HG03457 (cell line): ENCODE data around the gene FARSB.

Experiments
- ATAC-seq: cut with Tn5 transposase; IDR thresholded peaks from one replicate; pipeline ENCODE4 v1.9.1; 2021; ENCODE audit warnings: moderate number of reproducible peaks; ENCODE audit not compliant: unreplicated experiment

The FARSB gene

DNA sequence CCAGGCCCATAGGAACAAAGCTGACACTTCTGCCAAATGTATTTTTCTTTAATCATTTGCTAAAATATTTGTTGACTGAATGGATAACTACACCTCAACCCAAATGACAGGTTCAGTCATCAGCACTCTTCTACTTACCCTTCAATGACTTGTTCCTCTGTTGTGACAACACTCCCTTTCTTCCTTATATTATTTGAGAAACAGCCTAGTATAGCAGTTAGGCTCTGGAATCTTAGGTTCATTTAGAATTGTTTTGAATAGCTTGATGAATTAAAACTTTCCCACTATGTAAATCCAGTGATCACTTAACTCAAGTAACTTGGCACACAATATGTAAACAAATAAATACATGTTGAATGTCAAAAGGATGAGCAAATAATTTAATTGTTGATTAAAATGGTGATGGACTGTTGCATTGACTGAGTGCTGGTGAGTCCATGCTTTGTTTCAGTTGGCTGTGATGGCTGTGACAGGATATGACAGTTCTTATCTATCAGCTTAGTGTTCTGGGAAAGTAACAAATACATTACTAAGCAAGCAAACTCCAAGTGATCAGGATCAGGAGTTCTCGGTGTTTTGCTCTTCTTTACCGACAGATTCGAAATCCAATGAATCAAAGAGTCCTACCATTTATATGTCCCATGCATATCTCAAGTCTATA is 12.7 kb upstream of the FARSB start:
- ATAC-seq: no peak

DNA sequence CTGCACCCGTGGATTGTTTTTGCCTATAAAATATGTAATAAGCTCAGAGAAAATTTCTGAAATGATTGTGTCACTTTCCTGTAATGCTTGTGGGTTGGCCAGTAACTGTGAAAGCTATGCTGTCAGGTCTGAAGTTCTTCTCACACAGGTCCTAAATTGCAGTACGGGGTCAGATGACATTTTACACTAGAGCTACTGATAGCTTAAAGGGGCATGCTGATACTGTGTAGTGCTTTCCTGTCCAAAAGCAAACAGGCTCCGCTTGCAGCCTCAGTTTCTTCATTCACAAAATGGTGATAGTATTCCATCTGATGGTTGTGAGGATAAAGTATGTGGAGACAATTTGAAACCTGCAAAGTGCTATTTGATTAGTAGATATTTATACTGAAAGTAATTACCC is 7.6 kb upstream of the FARSB start:
- ATAC-seq: no peak

- ATAC-seq: peak; percentile 18
Measured at GRCh38 chr2:222656526-222657446, 894 bp upstream of the FARSB start.

GRCh38 chr2:222653280-222653679 is 2.6 kb downstream of the FARSB start:
- no peak for ATAC-seq

DNA sequence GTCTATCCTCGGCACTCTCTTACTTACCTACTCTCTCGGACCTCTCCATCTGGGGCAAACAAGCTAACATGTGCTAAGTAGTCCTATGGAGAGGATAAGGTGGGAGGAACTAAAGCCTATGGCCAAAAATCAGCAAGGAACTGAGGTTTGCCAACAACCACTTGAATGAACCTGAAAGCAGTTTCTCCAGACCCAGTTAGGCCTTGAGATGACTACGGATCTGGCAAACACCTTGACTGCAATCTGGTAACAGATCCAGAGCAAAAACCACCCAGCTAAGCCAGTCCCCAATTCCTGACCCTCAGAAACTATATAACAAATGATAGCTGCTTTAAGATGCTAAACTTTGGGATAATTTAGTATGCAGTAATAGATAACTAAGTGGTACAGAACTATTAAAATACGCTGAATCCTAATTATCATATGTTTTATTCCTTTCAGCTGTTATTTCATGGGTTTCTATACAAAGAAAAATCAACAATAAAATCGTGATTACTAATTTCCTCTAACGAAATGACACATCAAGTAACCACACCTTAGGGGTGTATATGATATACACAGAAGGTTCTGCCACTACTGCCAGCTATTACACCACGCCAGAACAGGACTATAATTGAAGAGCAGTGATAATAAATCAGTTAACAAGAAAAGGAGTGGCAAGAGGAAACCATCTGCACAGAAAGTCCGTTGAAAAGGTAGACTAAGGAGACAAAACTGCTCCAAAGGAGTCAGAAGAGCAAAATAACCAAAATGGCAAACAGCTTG is 3.2 kb downstream of the FARSB start:
- ATAC-seq: no peak

DNA sequence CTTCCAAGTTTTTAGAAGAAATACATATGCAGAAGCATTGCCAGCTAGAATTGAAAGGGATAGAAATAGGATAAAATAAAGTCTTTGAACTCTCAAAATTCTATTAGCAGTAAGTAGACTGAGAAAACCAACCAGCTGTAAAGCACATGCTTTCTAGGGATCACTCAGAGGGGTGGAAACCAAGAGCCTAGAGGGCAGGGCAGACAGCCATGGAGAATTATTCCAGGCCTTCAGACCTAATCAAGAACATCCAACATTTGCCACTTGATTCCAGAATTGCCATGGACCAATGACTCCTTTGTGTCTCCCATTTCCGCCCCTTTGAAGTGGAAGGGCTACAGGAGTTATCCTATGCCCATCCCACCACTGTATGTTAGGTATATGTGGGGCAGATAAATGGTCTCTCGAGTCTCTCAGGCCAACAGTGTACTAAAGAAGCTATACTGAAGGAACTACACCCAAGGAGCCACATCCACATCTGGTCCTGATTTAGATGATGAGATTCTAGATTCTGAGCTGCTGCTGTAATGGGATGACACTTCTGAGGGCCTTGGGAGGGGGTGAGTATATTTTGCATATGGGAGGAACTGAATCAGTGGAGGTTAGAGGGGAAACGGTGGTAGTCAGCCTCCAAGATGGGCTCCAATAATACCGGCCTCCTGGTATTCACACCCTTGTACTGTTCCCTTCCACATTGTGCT is 4.0 kb downstream of the FARSB start:
- ATAC-seq: no peak

DNA sequence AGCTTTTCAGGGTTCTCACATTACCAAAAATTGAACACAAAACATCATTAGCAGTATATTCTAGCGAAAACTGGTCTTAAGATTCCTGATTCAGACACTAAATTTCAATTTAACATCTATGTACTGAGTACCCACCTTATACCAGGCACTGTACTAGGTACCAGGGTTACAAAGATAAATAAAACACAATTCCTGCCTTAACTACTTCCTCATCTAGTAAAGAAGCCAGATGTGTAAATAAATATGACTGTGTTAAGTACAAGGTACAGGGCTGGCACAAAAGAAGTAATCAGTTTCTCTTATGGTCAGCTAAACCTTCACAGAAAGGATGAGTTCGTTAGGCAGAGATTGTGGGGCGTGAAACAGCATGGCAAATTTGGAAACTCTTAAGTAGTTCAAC is 6.1 kb downstream of the FARSB start:
- ATAC-seq: no peak

GRCh38 chr2:222646008-222646407 is 9.9 kb downstream of the FARSB start:
- ATAC-seq: no peak

- ATAC-seq: no peak
Measured at GRCh38 chr2:222643134-222643533, 12.8 kb downstream of the FARSB start.

GRCh38 chr2:222641336-222641735 is 14.6 kb downstream of the FARSB start:
- no peak for ATAC-seq

- ATAC-seq: no peak
Measured at GRCh38 chr2:222637067-222637466, 18.8 kb downstream of the FARSB start.

DNA sequence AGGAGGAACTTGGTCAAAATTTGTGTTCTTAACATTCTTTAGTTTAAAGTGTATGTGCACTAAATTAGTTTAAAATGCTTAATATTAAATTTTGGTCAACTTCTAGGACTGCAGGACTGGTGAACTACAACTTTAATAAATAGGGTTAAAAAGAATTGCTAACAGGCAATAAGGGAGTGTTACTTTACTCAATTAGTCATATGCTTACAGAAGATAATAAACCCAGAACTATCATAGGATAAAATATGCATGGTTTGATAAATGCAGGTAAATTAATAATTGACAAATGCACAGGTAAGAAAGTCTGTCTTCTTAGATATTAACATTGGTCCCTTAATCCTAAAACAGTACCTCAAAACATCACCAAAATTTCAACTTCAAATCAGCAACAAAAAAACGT is 20.6 kb downstream of the FARSB start:
- no peak for ATAC-seq

DNA sequence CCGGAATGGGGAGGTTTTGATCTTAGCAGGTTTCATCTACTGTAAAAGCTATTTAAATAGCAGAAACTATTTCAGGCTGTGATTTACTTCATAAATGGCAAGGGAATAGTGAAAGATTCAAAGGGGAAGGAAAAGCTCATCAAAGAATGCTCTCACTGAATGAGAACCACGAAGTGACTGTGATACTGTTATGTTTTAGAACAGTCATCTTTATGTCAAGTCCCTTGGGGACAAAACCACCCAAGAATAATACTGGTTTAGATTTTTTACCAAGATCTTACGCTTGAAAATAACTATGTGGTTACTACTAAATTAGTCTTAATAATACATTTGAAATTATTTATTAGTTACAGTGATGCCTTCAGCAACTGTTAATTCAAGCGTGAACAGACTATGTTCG is 28.1 kb downstream of the FARSB start:
- no peak for ATAC-seq

DNA sequence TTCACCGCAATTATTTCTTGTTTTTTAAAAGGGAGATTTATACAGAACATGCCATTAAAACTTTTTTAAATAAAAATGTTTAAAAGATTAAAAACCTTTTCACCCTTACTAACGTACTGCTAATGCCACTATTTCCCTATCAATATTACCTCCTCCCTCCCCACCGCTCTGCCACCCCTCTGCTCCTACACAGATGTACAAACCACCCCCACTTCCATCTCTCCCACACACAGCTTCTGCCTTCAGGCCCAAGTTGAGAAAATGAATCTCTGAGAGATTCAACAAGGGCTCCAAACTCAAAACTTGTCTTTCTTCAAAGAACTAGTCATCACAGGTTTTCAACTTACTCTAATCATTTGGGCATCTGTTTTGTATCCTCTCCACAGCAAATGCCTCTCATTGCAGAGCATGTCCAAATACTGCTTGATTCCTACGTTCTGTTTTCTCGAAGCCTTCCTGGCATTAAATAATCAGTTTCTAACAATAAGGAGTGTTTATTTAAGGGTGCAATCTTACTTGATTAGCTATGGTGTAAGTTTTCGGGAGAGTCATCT is 32.1 kb downstream of the FARSB start:
- no peak for ATAC-seq

DNA sequence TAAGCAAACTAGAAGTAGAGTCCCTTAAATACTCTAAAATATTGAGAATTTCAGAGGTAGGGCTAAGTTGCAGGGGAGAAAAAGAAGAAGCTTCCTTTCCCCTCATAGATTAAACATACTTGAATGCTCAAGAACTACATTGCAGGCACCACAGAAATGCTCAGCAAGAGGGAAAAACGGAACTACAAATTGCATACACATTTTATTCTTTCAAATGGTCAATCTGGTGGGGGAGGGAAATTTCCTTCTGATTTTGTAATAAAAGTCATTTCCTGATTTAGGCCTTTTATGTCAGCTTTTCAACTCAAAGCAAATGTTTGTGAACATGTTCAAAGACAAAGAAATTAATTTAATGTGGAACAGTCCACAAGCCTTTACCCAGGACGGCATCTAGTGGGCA is 33.0 kb downstream of the FARSB start:
- no peak for ATAC-seq

DNA sequence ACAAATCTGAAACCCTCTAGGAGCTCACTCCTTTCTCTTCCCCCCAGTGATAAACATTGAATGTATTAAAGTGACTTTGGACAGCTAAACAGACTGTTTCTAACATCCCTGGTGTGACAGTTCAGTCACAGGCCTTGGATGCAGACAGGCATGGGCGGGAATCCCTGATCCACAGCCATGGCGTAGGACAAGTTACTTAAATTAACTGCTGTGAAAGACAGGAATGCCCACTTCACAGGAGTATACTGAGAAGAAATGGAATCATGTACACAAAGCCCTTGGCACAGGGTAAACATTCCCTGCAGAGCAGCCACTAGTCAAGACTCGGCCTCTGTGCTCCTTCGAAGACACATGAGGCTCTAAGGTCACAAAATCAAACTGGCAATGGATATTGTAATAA is 34.0 kb downstream of the FARSB start:
- ATAC-seq: no peak

GRCh38 chr2:222615320-222615719 is 40.6 kb downstream of the FARSB start:
- no peak for ATAC-seq

GRCh38 chr2:222613715-222614331 is 42.1 kb downstream of the FARSB start:
- ATAC-seq: no peak

GRCh38 chr2:222611684-222612083 is 44.2 kb downstream of the FARSB start:
- no peak for ATAC-seq

DNA sequence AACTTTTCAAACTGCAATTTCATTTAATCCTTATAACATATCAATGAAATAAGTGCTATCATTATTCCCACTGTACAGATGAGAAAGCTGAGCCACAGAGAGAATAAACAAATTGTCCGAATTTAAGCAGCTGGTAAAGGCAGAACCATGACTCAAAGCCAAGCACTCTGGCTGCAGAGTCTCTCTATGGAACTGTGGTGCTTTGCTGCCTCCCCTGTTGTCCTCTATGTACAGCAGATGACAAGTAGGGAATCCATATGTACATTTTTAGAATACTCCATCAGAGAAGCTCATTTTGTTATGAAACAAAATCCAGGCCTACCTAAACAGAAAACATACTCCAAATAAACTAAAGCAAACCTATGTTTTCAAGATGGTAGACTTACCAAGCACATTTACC is 45.1 kb downstream of the FARSB start:
- no peak for ATAC-seq
